OCI-LY1 (cell line): ENCODE measurements around the gene TMEM127.
A peak's percentile ranks its signal among the peaks of the same experiment; 100 is the strongest.

Experiments used
- H2AFZ ChIP-seq: fragments of 200-600 bp; sonication (generic), shearing (Covaris generic); 2 replicates; pipeline ENCODE4 v1.6.0; 2014; ENCODE audit warnings: antibody characterized with exemption, mild to moderate bottlenecking, low read length
- H3F3A ChIP-seq: fragments of 200-600 bp; sonication (generic), shearing (Covaris generic); 2 replicates; pipeline ENCODE4 v1.6.0; 2014; ENCODE audit warnings: mild to moderate bottlenecking, antibody characterized with exemption, low read length, moderate library complexity; ENCODE audit not compliant: insufficient read depth
- H3K27ac ChIP-seq: fragments of 200-600 bp; sonication (generic); 2 replicates; pipeline ENCODE4 v1.5.1; 2014; ENCODE audit warnings: low read length, mixed run types, mild to moderate bottlenecking, low read depth; ENCODE audit not compliant: poor library complexity, severe bottlenecking
- H3K27me3 ChIP-seq: fragments of 200-600 bp; sonication (generic); 2 replicates; pipeline ENCODE4 v1.6.0; 2014; ENCODE audit warnings: antibody characterized with exemption, mild to moderate bottlenecking, low read length, moderate library complexity; ENCODE audit not compliant: insufficient read depth
- H3K36me3 ChIP-seq: fragments of 200-600 bp; sonication (generic); 2 replicates; pipeline ENCODE4 v1.6.1; 2014; ENCODE audit warnings: mild to moderate bottlenecking, antibody characterized with exemption, low read length, moderate library complexity, mixed read lengths; ENCODE audit not compliant: insufficient read depth
- H3K4me1 ChIP-seq: fragments of 200-600 bp; sonication (generic); 2 replicates; pipeline ENCODE4 v1.5.1; 2014; ENCODE audit warnings: mild to moderate bottlenecking, low read length, moderate library complexity; ENCODE audit not compliant: insufficient read depth, severe bottlenecking
- H3K4me2 ChIP-seq: fragments of 200-600 bp; sonication (generic), shearing (Covaris generic); 2 replicates; pipeline ENCODE4 v1.6.1; 2014; ENCODE audit warnings: low read length
- H3K4me3 ChIP-seq: fragments of 200-600 bp; sonication (generic); 2 replicates; pipeline ENCODE4 v1.5.1; 2014; ENCODE audit warnings: low read length, low read depth, mild to moderate bottlenecking, mixed read lengths; ENCODE audit not compliant: poor library complexity, severe bottlenecking
- H3K79me2 ChIP-seq: fragments of 200-600 bp; shearing (Covaris generic); 2 replicates; pipeline ENCODE4 v1.6.1; 2016; ENCODE audit warnings: mixed run types, low read length, mixed read lengths; ENCODE audit not compliant: insufficient read depth
- H3K9ac ChIP-seq: fragments of 200-600 bp; sonication (generic), shearing (Covaris generic); 2 replicates; pipeline ENCODE4 v1.6.1; 2014; ENCODE audit warnings: mild to moderate bottlenecking, low read length, mixed read lengths
- H3K9me2 ChIP-seq: fragments of 200-600 bp; sonication (generic), shearing (Covaris generic); 2 replicates; pipeline ENCODE4 v1.6.1; 2014; ENCODE audit warnings: low read depth, mild to moderate bottlenecking, low read length, mixed read lengths
- H3K9me3 ChIP-seq: fragments of 200-600 bp; shearing (Covaris generic); 2 replicates; pipeline ENCODE4 v1.6.1; 2014; ENCODE audit warnings: low read length, mixed read lengths
- H4K20me1 ChIP-seq: fragments of 200-600 bp; sonication (generic), shearing (Covaris generic); 2 replicates; pipeline ENCODE4 v1.6.0; 2016; ENCODE audit warnings: mild to moderate bottlenecking, low read length; ENCODE audit not compliant: insufficient read depth
- EZH2 ChIP-seq: fragments of 200-600 bp; sonication (generic), shearing (Covaris generic); IDR thresholded peaks from 2 replicates; pipeline ENCODE4 v1.8.0; 2017; ENCODE audit warnings: borderline replicate concordance, mixed run types, mild to moderate bottlenecking, antibody characterized with exemption, low read length, moderate library complexity, mixed read lengths
- TF ChIP-seq, protein P1 (sequence below): fragments of 200-600 bp; sonication (generic), shearing (Covaris generic); IDR thresholded peaks from 2 replicates; pipeline ENCODE4 v1.5.1; 2017; ENCODE audit warnings: mild to moderate bottlenecking, antibody characterized with exemption, low read length, moderate library complexity, mixed read lengths

Gene TMEM127

DNA sequence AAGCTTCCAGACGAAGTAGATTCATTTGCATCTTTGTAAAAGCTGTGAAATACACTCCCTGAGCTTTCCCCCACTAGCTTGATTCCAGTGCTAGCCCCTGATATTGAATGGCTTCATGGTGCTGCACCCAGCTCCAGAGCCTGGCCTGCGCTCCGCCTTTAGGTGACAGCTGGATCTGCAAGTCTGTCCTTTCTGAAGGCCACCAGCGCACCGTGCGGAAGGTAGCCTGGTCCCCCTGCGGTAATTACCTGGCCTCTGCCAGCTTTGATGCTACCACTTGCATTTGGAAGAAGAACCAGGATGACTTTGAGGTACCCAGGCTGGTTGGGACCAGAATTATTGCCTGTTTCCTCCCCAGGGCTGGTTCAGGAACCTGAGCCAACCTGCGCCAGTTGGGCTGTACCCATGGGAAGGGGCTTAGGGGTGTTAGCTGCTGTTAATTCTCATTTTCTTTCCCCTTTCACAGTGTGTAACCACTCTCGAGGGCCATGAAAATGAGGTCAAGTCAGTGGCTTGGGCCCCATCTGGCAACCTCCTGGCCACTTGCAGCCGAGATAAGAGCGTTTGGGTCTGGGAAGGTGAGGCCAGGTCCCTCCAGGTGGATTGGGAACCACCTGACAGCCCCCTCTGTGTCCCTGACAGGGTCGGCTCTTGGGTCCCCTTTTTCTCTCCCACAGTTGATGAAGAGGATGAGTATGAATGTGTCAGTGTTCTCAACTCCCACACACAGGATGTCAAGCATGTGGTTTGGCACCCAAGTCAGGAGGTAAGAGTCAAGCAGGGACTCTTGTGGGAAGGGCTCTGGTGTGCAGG lies 1.6 kb upstream of the TMEM127 start:
- TF ChIP-seq, protein P1, sequence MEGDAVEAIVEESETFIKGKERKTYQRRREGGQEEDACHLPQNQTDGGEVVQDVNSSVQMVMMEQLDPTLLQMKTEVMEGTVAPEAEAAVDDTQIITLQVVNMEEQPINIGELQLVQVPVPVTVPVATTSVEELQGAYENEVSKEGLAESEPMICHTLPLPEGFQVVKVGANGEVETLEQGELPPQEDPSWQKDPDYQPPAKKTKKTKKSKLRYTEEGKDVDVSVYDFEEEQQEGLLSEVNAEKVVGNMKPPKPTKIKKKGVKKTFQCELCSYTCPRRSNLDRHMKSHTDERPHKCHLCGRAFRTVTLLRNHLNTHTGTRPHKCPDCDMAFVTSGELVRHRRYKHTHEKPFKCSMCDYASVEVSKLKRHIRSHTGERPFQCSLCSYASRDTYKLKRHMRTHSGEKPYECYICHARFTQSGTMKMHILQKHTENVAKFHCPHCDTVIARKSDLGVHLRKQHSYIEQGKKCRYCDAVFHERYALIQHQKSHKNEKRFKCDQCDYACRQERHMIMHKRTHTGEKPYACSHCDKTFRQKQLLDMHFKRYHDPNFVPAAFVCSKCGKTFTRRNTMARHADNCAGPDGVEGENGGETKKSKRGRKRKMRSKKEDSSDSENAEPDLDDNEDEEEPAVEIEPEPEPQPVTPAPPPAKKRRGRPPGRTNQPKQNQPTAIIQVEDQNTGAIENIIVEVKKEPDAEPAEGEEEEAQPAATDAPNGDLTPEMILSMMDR, result peak; percentile 58
- no peak for TF ChIP-seq EZH2
- peak overlapping the region; percentile 74 for H3K4me2 ChIP-seq
- no peaks in the 10 kb centered on the region for H3K27me3 ChIP-seq
- H3K79me2 ChIP-seq, result peaks cover 10% of the 10 kb centered on the region; the same call in 1 of the 2 replicates
- H3K9ac ChIP-seq, result peak overlapping the region; percentile 67; the same call in 1 of the 2 replicates
- no peaks in the 10 kb centered on the region for H3K9me3 ChIP-seq
- no peak overlapping the region for H2AFZ ChIP-seq
- H3K27ac ChIP-seq, result no peak overlapping the region
- no peaks in the 10 kb centered on the region for H3K9me2 ChIP-seq
- H3K4me3 ChIP-seq, result peak overlapping the region; percentile 71
- H3F3A ChIP-seq, result no peaks in the 10 kb centered on the region
- peaks cover 23% of the 10 kb centered on the region for H3K4me1 ChIP-seq
- H4K20me1 ChIP-seq, result no peaks in the 10 kb centered on the region
- H3K36me3 ChIP-seq, result peaks cover 40% of the 10 kb centered on the region

DNA sequence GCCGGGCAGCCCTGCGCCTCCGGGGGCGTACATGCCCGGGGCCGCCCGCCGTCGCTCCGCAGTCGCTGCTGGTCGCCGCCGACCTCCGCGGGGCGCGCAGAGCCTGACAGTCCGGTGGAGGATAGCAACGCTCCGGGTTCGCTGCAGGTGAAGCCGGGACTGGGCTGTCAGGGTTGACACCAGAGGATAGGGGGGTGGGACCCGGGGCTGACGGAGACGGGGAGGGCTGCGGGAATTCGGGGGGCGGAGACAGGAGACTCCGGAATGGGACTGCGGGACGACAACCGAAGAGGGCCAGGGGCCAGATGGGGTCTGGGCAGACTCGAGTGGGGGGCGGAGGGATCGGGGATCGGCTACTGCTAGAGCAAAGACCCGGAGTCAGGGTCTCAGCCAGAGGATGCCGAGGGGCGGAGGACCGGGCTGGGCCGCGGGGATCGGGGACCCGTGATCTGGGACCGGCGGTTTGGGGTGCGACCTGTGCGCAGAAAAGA lies 403 bp downstream of the TMEM127 start:
- Histone ChIP-seq H3K4me2 (peak overlapping the region; percentile 92), H3K27ac (peak overlapping the region; percentile 6), H3K27me3 (no peaks in the 10 kb centered on the region), H3K36me3 (peaks cover 29% of the 10 kb centered on the region), H3K9me2 (no peaks in the 10 kb centered on the region), H3K9ac (peak overlapping the region; percentile 74), H3K4me1 (peaks cover 35% of the 10 kb centered on the region), H4K20me1 (no peaks in the 10 kb centered on the region), H3K9me3 (no peaks in the 10 kb centered on the region), H3F3A (no peaks in the 10 kb centered on the region), H2AFZ (no peak overlapping the region), H3K4me3 (peak overlapping the region; percentile 71), H3K79me2 (peaks cover 10% of the 10 kb centered on the region; the same call in 1 of the 2 replicates)
- TF ChIP-seq EZH2, result no peak
- TF ChIP-seq, protein P1, result no peak

DNA sequence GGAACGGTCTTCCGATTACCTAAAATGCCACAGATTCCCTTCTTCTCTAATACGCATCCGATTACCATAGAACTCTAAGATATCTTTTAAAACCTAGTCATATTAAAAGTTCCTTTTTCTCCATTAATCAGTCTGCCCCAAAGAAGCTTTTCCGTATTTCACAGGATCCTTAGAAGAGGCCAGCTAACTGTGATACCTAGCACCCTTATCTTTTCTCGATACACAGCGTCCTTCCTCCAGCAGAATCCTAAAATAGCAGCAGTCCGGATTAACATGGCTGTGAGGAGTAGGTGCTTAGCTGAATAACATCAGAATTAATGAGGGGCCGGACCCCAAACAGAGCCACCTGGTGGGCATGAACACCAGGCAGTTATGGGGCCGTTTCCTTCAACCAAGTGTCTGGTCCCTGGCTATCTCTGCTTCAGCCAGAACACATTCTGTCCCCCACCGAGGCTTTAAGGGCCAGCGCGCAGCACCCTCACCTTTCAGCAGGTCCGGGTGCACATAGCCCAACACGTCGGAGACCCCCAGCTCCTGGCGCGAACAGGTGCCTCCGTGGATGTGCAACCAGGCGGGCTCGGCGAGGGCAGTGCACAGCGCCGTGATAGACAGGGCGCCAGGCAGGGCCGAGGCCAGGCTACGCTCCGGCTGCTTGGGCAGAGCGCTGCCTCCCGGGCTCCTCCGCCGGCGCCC lies 995 bp downstream of the TMEM127 start:
- Histone ChIP-seq H3K4me3 (peak overlapping the region; percentile 71), H2AFZ (no peak overlapping the region), H3K79me2 (peaks cover 10% of the 10 kb centered on the region; the same call in 1 of the 2 replicates)

More for the DNA sequence above, 995 bp downstream of the TMEM127 start:
- Histone ChIP-seq H4K20me1 (no peaks in the 10 kb centered on the region), H3K9ac (peak overlapping the region; percentile 74), H3K27ac (peak overlapping the region; percentile 47), H3K36me3 (peaks cover 35% of the 10 kb centered on the region), H3F3A (no peaks in the 10 kb centered on the region), H3K4me1 (peaks cover 41% of the 10 kb centered on the region), H3K9me3 (no peaks in the 10 kb centered on the region), H3K4me2 (peak overlapping the region; percentile 92), H3K9me2 (no peaks in the 10 kb centered on the region), H3K27me3 (no peaks in the 10 kb centered on the region)
- TF ChIP-seq EZH2, result no peak
- TF ChIP-seq, protein P1, result peak; percentile 74
